Fibroblast of lung (primary cell): ENCODE results near the gene NUDT14. TPM values are rescaled to one million over a fixed set of nuclear protein-coding genes. Genes with fewer than 3 reads are reported as not detected.
A peak's percentile ranks its signal among the peaks of the same experiment; 100 is the strongest.

Experiments used
- DNase-seq, 2 donors: peaks; one replicate each; pipeline versions ENCODE4 v3.0.0 to v3.0.0-alpha.2; 2010; ENCODE audit warnings: low read depth in 2 of 2
- H2AFZ ChIP-seq: 2 replicates; pipeline ENCODE4 v1.5.1; 2012; ENCODE audit warnings: low read length, control low read depth, inconsistent platforms
- H3K27ac ChIP-seq: 2 replicates; pipeline ENCODE4 v1.5.1; 2011; ENCODE audit warnings: low read length, control low read depth; ENCODE audit not compliant: insufficient read depth
- H3K27me3 ChIP-seq: 2 replicates; pipeline ENCODE4 v1.5.1; 2011; ENCODE audit warnings: mild to moderate bottlenecking, low read length; ENCODE audit not compliant: control insufficient read depth, insufficient read depth
- H3K36me3 ChIP-seq: 2 replicates; pipeline ENCODE4 v1.5.1; 2011; ENCODE audit warnings: low read length; ENCODE audit not compliant: control insufficient read depth, insufficient read depth
- H3K4me1 ChIP-seq: 2 replicates; pipeline ENCODE4 v1.5.1; 2011; ENCODE audit warnings: low read length; ENCODE audit not compliant: control insufficient read depth, insufficient read depth; ENCODE audit errors: extremely low read depth
- H3K4me2 ChIP-seq: 2 replicates; pipeline ENCODE4 v1.5.1; 2011; ENCODE audit warnings: low read length, control low read depth; ENCODE audit not compliant: insufficient read depth; ENCODE audit errors: extremely low read depth
- H3K4me3 ChIP-seq, 4 experiments: fragments of 200-600 bp in 1 of 4; sonication (generic) in 1 of 4; replicated peaks in 1 of 4; 2 replicates each; pipeline ENCODE4 v1.5.1; 2011 to 2016; ENCODE audit warnings: low read length in 4 of 4, low read depth in 3 of 4, mild to moderate bottlenecking in 3 of 4, control low read depth in 2 of 4, inconsistent platforms in 1 of 4, mixed read lengths in 1 of 4; ENCODE audit not compliant: insufficient read depth in 1 of 4; ENCODE audit errors: control extremely low read depth in 1 of 4
- H3K79me2 ChIP-seq: 2 replicates; pipeline ENCODE4 v1.5.1; 2012; ENCODE audit warnings: mild to moderate bottlenecking, low read length, inconsistent platforms; ENCODE audit not compliant: control insufficient read depth, insufficient read depth
- H3K9ac ChIP-seq: 2 replicates; pipeline ENCODE4 v1.5.1; 2011; ENCODE audit warnings: mild to moderate bottlenecking, low read length, control low read depth; ENCODE audit not compliant: insufficient read depth
- H3K9me3 ChIP-seq: 2 replicates; pipeline ENCODE4 v1.5.1; 2012; ENCODE audit warnings: low read depth, low read length; ENCODE audit not compliant: control insufficient read depth, insufficient read depth
- H4K20me1 ChIP-seq: 2 replicates; pipeline ENCODE4 v1.5.1; 2011; ENCODE audit warnings: low read length; ENCODE audit not compliant: control insufficient read depth, insufficient read depth; ENCODE audit errors: extremely low read depth
- EZH2 ChIP-seq: IDR thresholded peaks from 2 replicates; pipeline ENCODE4 v1.5.1; 2012; ENCODE audit warnings: low read length, control low read depth, mild to moderate bottlenecking; ENCODE audit errors: missing control alignments
- polyA plus RNA-seq, 2 donors: library from polyadenylated mRNA; depleted of rRNA in 1 of 2; stranded (reverse) in 1 of 2; unstranded in 1 of 2; fragments of >200 nt; gene quantifications; 2 replicates each; pipeline ENCODE4 v1.2.1, GENCODE V29; 2011 to 2012; ENCODE audit warnings: missing spikeins in 1 of 2
- total RNA-seq: library from RNA; depleted of rRNA; stranded (reverse); fragments of >200 nt; gene quantifications from 2 replicates; pipeline ENCODE4 v1.2.1, GENCODE V29; 2014
- TF ChIP-seq, protein P1 (sequence below), 2 donors: IDR thresholded peaks in 1 of 2; conservative IDR thresholded peaks in 1 of 2; 1 replicate in 1 of 2; 2 replicates in 1 of 2; pipeline ENCODE4 v1.5.1; 2011 to 2012; ENCODE audit warnings: low read length in 2 of 2, control low read depth in 1 of 2, inconsistent platforms in 1 of 2, low read depth in 1 of 2, mild to moderate bottlenecking in 1 of 2

Gene NUDT14
- total and polyA plus RNA-seq, 2 donors (not counting 1 experiment from before 2014, with no cell fraction given) = 6.7 to 14.2 TPM

DNA sequence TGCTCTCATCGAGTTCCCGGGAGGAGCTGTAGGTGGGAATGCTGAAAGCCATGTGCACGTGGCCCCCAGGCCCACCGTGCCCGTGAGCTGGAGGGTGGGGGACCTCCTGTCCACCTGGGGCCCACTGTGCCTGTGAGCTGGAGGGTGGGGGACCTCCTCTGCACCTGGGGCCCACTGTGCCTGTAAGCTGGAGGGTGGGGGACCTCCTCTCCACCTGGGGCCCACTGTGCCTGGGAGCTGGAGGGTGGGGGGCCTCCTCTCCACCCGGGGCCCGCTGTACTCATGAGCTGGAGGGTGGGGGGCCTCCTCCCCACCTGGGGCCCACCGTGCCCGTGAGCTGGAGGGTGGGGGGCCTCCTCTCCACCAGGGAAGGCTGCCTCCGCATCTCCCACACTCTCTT is 13.9 kb upstream of the NUDT14 start:
- H3K9ac ChIP-seq = no peak overlapping the region
- no peaks in the 10 kb centered on the region for H3K79me2 ChIP-seq
- H4K20me1 ChIP-seq = no peaks in the 10 kb centered on the region
- no peaks in the 10 kb centered on the region for H3K36me3 ChIP-seq
- H3K27me3 ChIP-seq = peaks cover 14% of the 10 kb centered on the region
- DNase-seq = no peak
- no peaks in the 10 kb centered on the region for H3K4me1 ChIP-seq
- no peak overlapping the region for H3K27ac ChIP-seq
- H2AFZ ChIP-seq = no peak overlapping the region
- no peak overlapping the region for H3K4me2 ChIP-seq
- TF ChIP-seq EZH2 = no peak
- TF ChIP-seq, protein P1, sequence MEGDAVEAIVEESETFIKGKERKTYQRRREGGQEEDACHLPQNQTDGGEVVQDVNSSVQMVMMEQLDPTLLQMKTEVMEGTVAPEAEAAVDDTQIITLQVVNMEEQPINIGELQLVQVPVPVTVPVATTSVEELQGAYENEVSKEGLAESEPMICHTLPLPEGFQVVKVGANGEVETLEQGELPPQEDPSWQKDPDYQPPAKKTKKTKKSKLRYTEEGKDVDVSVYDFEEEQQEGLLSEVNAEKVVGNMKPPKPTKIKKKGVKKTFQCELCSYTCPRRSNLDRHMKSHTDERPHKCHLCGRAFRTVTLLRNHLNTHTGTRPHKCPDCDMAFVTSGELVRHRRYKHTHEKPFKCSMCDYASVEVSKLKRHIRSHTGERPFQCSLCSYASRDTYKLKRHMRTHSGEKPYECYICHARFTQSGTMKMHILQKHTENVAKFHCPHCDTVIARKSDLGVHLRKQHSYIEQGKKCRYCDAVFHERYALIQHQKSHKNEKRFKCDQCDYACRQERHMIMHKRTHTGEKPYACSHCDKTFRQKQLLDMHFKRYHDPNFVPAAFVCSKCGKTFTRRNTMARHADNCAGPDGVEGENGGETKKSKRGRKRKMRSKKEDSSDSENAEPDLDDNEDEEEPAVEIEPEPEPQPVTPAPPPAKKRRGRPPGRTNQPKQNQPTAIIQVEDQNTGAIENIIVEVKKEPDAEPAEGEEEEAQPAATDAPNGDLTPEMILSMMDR (conservative IDR thresholded peaks at IDR 0.05 in 1 of 2, IDR thresholded peaks at IDR 0.05 in 1 of 2; ENCODE audit: low read depth in 1 of 2, low read length in 2 of 2) = no peak
- H3K4me3 ChIP-seq = no peak overlapping the region
- no peaks in the 10 kb centered on the region for H3K9me3 ChIP-seq

DNA sequence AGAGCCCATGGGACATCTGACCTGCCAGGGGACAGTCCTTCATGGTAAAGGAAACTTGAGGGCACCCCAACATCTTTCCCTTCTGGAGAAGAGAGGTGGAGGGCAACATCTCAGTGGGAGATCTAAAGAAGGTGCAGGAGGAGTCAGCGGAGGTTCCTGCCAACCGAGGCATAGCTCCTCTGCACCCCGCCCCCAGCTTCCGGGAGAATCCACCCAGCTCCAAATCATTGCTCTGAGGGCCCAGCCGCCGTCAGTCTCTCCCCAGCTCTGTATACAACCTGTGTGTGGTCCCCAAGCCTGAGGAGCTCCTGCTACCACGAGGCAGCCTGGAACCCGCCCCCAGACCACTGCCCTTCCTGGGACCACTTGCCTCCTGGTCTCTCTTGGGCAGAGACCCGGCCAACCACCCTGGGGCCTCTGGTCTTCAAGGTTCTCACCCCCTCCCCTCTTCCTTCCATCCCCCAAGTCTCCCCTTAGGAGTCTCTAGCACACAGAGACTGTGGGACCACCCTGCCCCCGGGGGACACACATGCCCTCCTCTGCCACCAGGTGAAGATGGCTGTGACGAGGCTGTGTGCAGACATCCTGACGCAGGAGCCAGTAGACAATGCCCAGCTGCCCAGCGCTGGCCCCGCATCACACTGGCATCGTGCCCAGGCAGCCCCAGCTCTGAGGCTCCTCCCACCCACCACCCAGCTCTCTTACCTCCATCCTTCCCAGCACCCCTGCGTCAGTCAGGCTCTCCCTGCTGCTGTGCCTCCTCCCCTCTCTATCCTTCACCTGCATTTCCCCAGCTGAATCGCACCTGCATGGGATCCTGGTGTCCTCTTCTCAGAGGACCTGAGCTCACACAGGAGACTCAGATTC is 13.0 kb upstream of the NUDT14 start:
- Histone ChIP-seq H2AFZ (no peak overlapping the region), H3K9ac (no peak overlapping the region), H3K79me2 (no peaks in the 10 kb centered on the region), H3K4me3 (no peak overlapping the region), H3K4me1 (no peaks in the 10 kb centered on the region), H3K9me3 (no peaks in the 10 kb centered on the region), H4K20me1 (no peaks in the 10 kb centered on the region), H3K27ac (no peak overlapping the region), H3K27me3 (peaks cover 14% of the 10 kb centered on the region), H3K4me2 (no peak overlapping the region), H3K36me3 (no peaks in the 10 kb centered on the region)
- TF ChIP-seq EZH2 = no peak
- TF ChIP-seq, protein P1 (conservative IDR thresholded peaks at IDR 0.05 in 1 of 2, IDR thresholded peaks at IDR 0.05 in 1 of 2; ENCODE audit: low read depth in 1 of 2, low read length in 2 of 2) = no peak
- DNase-seq = no peak

DNA sequence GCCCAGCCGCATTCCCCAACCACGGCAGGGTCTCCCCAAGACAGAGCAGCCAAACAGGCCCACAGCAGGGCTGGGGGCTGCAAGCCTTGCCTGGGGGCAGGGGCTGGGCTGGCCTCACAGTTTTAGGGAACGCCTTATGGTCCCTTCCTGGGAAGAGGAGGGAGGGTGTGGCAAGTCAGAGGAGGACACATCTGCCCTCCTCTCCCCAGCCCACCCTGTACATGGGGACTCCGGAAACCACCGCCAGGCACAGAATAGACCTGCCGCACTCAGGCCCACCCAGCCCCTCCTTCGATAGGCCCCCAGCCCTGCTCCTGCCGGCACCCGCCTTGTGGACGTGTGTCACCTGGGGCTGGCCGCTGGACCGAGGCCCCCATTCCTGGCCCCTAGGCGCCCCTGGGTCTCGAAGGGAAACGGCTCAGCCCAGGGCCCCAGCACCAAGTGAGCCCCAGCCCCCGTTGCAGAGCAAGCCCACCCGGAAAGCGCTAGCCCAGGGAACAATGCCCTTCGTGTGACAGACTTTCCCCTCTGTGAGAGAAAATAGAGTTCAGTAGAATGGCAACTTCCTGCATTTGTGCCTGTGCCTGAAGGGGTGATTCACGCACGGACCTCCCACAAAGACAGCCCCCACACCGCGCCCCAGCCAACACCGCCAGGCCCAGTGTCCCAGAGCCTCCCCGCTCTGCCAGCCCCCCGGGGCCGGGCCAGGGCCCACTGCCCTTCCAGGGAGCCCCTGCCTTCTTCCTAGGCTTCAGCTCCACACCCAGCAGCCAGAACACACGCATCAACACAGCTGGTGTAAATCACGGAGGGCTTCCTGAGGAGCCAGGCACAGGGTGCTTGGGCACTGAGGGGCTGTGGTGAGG is 12.0 kb upstream of the NUDT14 start:
- Histone ChIP-seq H3K9me3 (no peaks in the 10 kb centered on the region), H3K27me3 (peaks cover 14% of the 10 kb centered on the region), H3K79me2 (no peaks in the 10 kb centered on the region), H3K4me3 (no peak overlapping the region), H4K20me1 (no peaks in the 10 kb centered on the region), H3K9ac (no peak overlapping the region), H2AFZ (no peak overlapping the region), H3K36me3 (no peaks in the 10 kb centered on the region), H3K4me1 (no peaks in the 10 kb centered on the region), H3K27ac (no peak overlapping the region), H3K4me2 (no peak overlapping the region)
- DNase-seq = peak in 1 of 2 donors; percentile 51
- TF ChIP-seq, protein P1 (conservative IDR thresholded peaks at IDR 0.05 in 1 of 2, IDR thresholded peaks at IDR 0.05 in 1 of 2; ENCODE audit: low read depth in 1 of 2, low read length in 2 of 2) = no peak
- no peak for TF ChIP-seq EZH2
